M059J (cell line): ENCODE measurements around the gene ZNF782. TPM values are rescaled to one million over a fixed set of nuclear protein-coding genes. Genes with fewer than 3 reads are reported as not detected.
"Not testable (repeated sequence)": the region's sequence is repeated elsewhere in the genome, so short reads cannot be mapped to it uniquely, and the experiment has no call there.

Experiments used
- DNase-seq: peaks from one replicate; pipeline ENCODE4 v3.0.0-alpha.2; 2012; ENCODE audit warnings: low read depth
- total RNA-seq: library from RNA; depleted of rRNA; stranded (reverse); fragments of >200 nt; shearing (Covaris generic); gene quantifications from 2 replicates; pipeline ENCODE4 v1.2.3, GENCODE V29; 2014; rRNA removed

The ZNF782 gene
- total RNA-seq, 1 experiment from 2014 or later = 3.9 TPM

DNA sequence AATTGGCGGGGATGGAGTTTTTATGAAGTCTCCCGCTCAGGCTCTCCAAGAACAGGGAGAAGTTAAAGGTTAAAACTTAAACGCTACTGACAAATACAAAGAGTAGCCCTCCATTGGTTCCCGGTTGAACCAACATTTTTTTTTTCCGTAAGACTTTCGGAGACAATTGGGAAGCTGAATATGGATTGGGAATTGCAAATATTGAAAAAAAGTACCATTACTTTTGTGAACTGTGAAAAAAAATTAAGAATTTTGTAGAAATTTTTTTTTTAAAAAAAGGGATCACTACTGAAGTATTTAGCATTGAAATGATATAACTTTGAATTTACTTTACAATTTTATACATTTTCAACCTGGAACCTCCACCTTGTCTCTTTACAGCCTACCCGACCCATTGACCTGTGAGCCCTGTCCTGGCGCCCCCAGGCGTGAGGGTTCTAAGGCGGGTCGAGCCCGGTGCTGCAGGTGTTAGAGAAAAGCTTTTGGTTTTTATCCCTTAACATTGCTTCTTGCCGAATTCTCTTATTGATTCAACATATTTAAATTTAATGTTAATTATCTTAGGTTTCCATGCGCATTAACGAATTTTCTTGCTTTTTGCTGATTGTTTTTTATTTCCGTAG lies 448 bp upstream of the ZNF782 start:
- no peak for DNase-seq

GRCh38 chr9:96852676-96853075 lies 1.6 kb downstream of the ZNF782 start:
- DNase-seq = peak; percentile 67

- no peak for DNase-seq
Measured at GRCh38 chr9:96844040-96844439, 10.3 kb downstream of the ZNF782 start.

DNA sequence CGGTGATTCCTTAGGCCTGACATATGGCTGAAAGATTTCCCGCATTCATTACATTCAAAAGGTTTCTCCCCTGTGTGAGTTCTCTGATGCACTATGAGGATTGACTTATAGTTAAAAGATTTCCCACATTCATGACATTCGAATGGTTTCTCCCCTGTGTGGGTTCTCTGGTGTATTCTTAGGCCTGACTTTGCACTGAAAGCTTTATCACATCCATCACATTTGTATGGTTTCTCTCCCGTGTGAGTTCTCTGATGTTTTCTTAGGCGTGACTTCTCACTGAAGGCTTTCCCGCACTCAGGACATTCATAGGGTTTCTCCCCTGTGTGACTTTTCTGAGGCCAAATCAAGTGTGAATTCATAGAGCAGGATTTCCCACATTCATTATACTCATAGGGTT lies 35.8 kb downstream of the ZNF782 start:
- DNase-seq = peak; percentile 3

- DNase-seq = no peak
Measured at GRCh38 chr9:96817973-96818372, 36.3 kb downstream of the ZNF782 start.

GRCh38 chr9:96813607-96814006 lies 40.7 kb downstream of the ZNF782 start:
- no peak for DNase-seq

- DNase-seq = not testable (repeated sequence)
Measured at GRCh38 chr9:96798959-96799358, 55.4 kb downstream of the ZNF782 start.

DNA sequence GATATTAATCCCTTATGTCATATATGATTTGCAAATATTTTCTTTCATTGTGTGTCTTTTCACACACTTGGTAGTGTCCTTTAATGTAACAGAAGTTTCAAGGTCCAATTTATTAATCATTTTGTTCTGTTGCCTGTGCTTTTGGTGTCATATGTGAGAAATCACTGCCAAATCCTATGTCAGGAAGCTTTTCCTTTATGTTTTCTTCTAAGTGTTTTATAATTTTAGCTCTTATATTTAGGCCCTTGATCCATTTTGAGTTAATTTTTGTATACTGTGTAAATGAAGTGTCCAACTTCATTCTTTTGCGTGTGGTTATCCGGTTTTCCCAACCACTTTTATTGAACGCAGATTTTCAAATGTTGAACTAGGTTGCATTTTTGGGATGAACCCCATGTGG lies 70.3 kb downstream of the ZNF782 start:
- no peak for DNase-seq

- DNase-seq = no peak
Measured at GRCh38 chr9:96782235-96782634, 72.1 kb downstream of the ZNF782 start.

DNA sequence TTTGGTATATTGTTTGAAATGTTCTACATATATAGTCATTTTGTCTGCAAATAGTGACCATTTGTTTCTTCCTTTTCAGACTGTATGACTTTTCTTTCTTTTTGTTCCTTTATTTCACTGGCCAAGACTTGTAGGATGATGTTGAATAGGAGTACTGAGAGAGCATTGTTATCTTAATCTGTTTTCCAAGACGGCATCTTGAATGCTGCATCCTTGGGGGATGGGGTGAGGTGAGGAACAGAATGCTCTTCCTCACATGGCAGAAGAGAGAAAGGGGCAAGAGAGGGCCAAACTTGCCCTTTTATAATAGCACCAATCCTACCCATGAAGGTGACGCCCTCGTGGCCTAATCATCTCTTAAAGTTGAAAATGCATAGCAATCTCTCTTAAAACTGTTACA lies 72.8 kb downstream of the ZNF782 start:
- DNase-seq = no peak

DNA sequence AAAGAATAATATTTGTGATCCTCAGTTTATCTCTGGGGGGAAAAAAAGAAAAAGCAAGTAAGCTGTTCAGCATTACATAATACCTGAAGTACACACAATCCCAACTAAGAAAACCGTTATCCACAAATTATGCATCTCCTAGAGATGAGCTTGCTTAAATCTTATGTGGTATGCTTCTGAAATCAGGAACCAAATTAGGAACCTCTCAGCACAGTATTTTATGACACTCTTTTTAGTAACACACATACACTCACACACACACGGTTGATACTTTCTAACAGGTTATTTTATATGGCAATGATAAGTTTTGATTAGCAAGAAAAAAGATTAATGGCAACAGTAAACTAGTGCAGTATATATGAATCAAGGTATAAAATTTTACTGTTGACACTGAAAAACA lies 75.2 kb downstream of the ZNF782 start:
- DNase-seq = no peak

DNA sequence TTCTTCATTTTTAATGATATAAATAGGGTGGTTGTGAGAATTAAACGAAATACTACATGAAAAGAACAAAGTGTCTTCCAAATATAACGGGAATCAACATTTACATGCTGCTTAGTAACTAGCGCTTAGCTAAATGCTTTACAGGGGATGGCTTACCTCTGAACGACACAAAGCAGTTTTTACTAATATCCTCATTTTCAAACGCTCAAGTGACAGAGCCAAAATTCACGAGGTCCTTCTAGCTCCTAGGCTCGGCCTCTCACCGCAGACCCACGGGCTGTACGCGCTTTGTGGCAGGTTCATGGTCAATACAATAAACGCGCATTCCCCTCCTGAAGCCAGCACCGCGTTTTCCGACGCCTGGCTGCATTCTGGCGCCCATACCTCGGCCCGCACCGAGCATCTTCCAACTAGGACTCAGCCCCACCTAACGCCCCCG lies 76.9 kb downstream of the ZNF782 start:
- DNase-seq = no peak

DNA sequence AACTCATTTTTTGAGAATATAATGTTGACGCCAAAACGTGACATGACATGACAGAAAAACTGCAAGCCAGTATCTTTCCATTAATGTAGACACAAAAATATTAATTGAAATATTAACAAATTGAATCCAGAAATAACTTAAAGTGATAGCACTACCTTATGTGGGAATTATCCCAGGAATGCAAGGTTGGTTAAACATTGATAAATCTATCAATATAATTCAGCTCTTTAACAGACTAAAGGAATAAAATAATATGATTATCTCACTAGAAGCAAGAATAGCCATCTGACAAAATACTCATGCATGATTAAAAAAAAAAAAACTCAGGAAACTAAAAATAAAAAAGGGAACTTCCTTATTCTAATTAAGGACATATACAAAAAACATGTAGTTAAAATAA lies 83.2 kb downstream of the ZNF782 start:
- no peak for DNase-seq

- DNase-seq = no peak
Measured at GRCh38 chr9:96769989-96770388, 84.3 kb downstream of the ZNF782 start.

Other genes with a start within 250 kb of the ZNF782 start
- 14.6 and 28.6 TPM in 2 replicates for gene CDC14B, start 234.7 kb downstream of the ZNF782 start, total RNA-seq
- gene PRXL2C, start 199.2 kb downstream of the ZNF782 start, total RNA-seq = 20.8 and 21.8 TPM in 2 replicates
- 8.2 and 12.9 TPM in 2 replicates for gene ZNF510, start 76.4 kb downstream of the ZNF782 start, total RNA-seq
- not detected in 2 replicates for gene NUTM2G, start 74.3 kb upstream of the ZNF782 start, total RNA-seq
- 3.6 and 11.2 TPM in 2 replicates for gene CTSV, start 184.6 kb upstream of the ZNF782 start, total RNA-seq